Measurements from ENCODE around the gene FZD4.
"Not testable (repeated sequence)": the region's sequence is repeated elsewhere in the genome, so short reads cannot be mapped to it uniquely, and the experiment has no call there.

FZD4 gene

DNA sequence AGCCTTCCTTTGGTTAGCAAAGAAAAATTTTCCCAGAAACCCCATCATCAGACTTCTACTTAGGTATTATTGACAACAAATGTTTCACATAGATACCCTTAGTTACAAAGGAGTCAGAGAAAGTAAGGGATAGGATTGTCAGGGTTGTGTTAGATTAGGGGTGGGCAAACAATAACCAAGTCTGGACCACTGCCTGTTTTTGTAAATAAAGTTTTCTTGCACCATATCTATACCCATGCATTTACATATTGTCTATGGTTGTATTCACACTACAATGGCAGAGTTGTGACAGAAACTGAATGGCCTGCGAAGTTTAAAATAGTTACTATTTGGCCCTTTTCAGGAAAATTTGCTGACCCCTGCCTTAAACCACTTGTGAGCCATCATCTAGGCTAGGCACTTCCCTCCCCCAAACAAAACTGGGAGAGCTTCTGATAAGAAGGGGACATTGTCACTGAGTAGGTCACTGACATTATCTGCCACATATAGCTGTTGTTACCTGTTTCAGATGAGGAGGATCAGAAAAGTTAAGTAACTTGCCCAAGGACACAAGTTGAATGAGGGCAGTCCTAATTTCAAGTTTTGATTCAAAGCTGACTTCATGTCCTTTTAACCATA is 41.9 kb upstream of the FZD4 start:
- intact Hi-C loops (cut with DNase I; ENCODE audit: low total_unique reads): no loop called here
- Histone ChIP-seq H3K36me3 (no peaks in the 10 kb centered on the region), H3K4me1 (peaks cover 0 to 13% (median 3%) of the 10 kb centered on the region in 4 donors), H3K27ac (no peak overlapping the region), H3K9me3 (no peaks in the 10 kb centered on the region), H3K27me3 (no peaks in the 10 kb centered on the region), H3K4me3 (no peak overlapping the region)
- DNase-seq: no peak
- TF ChIP-seq, protein P1, sequence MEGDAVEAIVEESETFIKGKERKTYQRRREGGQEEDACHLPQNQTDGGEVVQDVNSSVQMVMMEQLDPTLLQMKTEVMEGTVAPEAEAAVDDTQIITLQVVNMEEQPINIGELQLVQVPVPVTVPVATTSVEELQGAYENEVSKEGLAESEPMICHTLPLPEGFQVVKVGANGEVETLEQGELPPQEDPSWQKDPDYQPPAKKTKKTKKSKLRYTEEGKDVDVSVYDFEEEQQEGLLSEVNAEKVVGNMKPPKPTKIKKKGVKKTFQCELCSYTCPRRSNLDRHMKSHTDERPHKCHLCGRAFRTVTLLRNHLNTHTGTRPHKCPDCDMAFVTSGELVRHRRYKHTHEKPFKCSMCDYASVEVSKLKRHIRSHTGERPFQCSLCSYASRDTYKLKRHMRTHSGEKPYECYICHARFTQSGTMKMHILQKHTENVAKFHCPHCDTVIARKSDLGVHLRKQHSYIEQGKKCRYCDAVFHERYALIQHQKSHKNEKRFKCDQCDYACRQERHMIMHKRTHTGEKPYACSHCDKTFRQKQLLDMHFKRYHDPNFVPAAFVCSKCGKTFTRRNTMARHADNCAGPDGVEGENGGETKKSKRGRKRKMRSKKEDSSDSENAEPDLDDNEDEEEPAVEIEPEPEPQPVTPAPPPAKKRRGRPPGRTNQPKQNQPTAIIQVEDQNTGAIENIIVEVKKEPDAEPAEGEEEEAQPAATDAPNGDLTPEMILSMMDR (IDR thresholded peaks at IDR 0.05): no peak

- Histone ChIP-seq H3K4me3 (no peak overlapping the region), H3K27me3 (no peaks in the 10 kb centered on the region), H3K9me3 (no peaks in the 10 kb centered on the region), H3K4me1 (peaks cover 0 to 16% (median 12%) of the 10 kb centered on the region in 4 donors), H3K27ac (no peak overlapping the region), H3K36me3 (no peaks in the 10 kb centered on the region)
- no peak for DNase-seq
- TF ChIP-seq, protein P1 (IDR thresholded peaks at IDR 0.05): no peak
- intact Hi-C loops (cut with DNase I; ENCODE audit: low total_unique reads): no loop called here
Measured at GRCh38 chr11:86993031-86993430, 37.8 kb upstream of the FZD4 start.

- H3K9me3 ChIP-seq; intact Hi-C loops (cut with DNase I; ENCODE audit: low total_unique reads); H3K27ac ChIP-seq; H3K36me3 ChIP-seq; H3K4me3 ChIP-seq; H3K27me3 ChIP-seq; DNase-seq: not testable (repeated sequence)
- peaks cover 0 to 16% (median 12%) of the 10 kb centered on the region in 4 donors for H3K4me1 ChIP-seq
Measured at GRCh38 chr11:86992340-86992739, 37.1 kb upstream of the FZD4 start.

- Histone ChIP-seq H3K36me3 (no peaks in the 10 kb centered on the region), H3K27me3 (no peaks in the 10 kb centered on the region), H3K9me3 (no peaks in the 10 kb centered on the region), H3K27ac (no peak overlapping the region), H3K4me3 (no peak overlapping the region), H3K4me1 (peaks cover 0 to 16% (median 12%) of the 10 kb centered on the region in 4 donors)
- intact Hi-C loops (cut with DNase I; ENCODE audit: low total_unique reads): no loop called here
- TF ChIP-seq, protein P1 (IDR thresholded peaks at IDR 0.05): no peak
- no peak for DNase-seq
Measured at GRCh38 chr11:86991341-86991740, 36.1 kb upstream of the FZD4 start.

GRCh38 chr11:86990515-86990914 is 35.3 kb upstream of the FZD4 start:
- H3K4me3 ChIP-seq: no peak overlapping the region
- H3K27me3 ChIP-seq: no peaks in the 10 kb centered on the region
- no peaks in the 10 kb centered on the region for H3K36me3 ChIP-seq
- H3K4me1 ChIP-seq: peaks cover 0 to 16% (median 12%) of the 10 kb centered on the region in 4 donors
- H3K27ac ChIP-seq: no peak overlapping the region
- intact Hi-C loops (cut with DNase I; ENCODE audit: low total_unique reads): no loop called here
- H3K9me3 ChIP-seq: no peaks in the 10 kb centered on the region
- TF ChIP-seq, protein P1 (IDR thresholded peaks at IDR 0.05): no peak
- no peak for DNase-seq

DNA sequence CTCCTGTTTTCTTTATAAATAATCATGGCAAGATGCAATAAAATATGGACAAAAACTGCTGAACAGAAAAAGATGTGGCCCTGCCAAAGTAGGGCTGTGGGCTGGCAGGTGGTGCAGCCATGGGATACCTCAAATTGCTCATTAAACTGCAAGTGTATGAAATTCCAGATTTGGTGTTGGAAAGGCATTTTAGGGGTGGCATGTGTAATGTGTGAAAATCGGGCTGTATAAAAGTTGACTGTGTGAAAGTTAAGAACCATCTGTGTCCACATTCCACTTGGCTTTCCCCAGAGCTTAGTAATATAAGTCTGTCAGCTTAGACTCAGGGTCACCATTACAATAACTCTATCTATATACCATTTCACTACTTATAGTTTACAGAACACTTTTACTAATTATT is 34.8 kb upstream of the FZD4 start:
- DNase-seq: no peak
- H3K27ac ChIP-seq: peak overlapping the region; percentile 17 to 19
- H3K4me3 ChIP-seq: no peak overlapping the region
- H3K36me3 ChIP-seq: no peaks in the 10 kb centered on the region
- TF ChIP-seq, protein P1 (IDR thresholded peaks at IDR 0.05): no peak
- H3K4me1 ChIP-seq: peaks cover 0 to 17% (median 13%) of the 10 kb centered on the region in 4 donors
- no peaks in the 10 kb centered on the region for H3K9me3 ChIP-seq
- intact Hi-C loops (cut with DNase I; ENCODE audit: low total_unique reads): no loop called here
- H3K27me3 ChIP-seq: no peaks in the 10 kb centered on the region
